Measurements from ENCODE around the gene HERC3.
A peak's percentile ranks its signal among the peaks of the same experiment; 100 is the strongest.

Gene HERC3

DNA sequence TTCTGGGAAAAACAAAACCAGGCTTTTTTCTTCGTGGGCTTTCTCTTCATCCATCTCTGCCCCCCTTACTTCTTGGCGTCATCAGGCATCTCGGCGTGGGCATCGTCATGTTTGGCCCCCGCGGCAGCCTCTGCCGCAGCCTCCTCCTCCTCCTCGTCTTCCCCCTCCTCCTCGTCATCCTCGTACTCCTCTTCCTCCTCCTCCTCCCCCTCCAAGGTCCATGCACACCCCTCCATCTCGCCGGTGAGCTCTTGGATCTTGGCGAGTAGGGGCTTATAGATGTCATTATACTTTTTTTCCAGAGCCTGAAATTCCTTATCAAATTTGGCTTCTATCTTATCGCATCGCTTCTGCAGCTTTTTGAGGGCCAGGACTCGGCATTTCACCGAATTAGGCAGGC is 104.9 kb downstream of the HERC3 start:
- TF ChIP-seq, protein P1, sequence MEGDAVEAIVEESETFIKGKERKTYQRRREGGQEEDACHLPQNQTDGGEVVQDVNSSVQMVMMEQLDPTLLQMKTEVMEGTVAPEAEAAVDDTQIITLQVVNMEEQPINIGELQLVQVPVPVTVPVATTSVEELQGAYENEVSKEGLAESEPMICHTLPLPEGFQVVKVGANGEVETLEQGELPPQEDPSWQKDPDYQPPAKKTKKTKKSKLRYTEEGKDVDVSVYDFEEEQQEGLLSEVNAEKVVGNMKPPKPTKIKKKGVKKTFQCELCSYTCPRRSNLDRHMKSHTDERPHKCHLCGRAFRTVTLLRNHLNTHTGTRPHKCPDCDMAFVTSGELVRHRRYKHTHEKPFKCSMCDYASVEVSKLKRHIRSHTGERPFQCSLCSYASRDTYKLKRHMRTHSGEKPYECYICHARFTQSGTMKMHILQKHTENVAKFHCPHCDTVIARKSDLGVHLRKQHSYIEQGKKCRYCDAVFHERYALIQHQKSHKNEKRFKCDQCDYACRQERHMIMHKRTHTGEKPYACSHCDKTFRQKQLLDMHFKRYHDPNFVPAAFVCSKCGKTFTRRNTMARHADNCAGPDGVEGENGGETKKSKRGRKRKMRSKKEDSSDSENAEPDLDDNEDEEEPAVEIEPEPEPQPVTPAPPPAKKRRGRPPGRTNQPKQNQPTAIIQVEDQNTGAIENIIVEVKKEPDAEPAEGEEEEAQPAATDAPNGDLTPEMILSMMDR (IDR thresholded peaks at IDR 0.05) = no peak

DNA sequence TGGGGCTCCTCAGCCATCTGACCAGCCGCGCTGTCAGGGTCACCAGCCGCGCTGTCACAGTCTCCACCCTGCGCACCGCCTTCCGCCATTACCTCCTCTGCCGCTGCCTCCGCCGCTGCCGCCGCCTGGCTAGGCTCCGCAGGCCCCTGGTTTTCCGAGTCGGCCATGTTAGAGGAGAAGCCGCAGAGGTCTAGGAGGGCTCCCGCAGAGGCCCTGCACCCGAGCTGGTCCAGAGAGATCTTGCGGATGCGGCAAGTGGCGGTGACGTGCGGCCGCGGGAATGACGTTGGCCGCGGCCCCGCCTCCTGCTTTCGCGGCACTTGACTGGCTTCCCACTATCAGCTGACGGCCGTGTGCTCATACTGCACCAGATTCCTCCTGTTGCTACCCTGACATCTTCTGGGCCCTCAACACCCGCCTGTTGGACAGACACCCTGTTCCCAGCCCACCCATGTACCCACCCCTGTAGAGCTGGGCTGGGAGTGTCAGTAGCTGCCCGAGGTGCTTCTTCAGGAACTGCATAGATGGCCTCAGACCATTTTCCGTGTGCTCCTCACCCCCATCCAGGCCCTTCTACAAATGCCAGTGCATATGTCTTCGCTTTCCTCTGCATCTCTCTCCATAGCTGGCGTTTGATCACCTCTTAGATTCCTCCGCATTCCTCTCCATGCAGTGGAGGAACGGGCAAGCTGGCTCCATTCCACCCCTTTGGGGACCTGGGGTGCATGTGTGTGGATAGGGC is 105.5 kb downstream of the HERC3 start, which contains the start of gene NAP1L5:
NAP1L5 (minus strand) TSS at position 242 of the 742 bp plus-strand sequence; CDS start at position 167, 75 bp downstream.
- TF ChIP-seq, protein P1 (IDR thresholded peaks at IDR 0.05) = no peak

DNA sequence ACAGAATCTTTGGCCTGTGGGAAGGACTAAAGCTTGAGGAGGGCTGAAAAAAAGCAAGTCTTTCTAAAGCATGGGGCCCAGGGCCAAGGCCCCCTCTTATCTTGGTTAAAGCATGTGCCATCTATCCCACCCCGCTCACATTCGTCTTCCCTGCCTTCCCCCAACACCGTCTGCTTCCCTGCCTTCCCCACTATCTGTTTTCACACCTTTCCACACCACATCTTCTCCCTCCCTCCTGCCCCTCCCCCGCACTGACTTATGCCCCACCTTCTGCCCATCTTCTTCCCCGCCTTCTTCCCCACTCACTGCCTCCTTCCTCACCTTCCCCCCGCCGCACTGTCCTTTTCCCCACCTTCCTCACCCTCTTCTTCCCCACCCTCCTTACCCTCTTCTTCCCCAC is 106.2 kb downstream of the HERC3 start:
- TF ChIP-seq, protein P1 (IDR thresholded peaks at IDR 0.05) = no peak

DNA sequence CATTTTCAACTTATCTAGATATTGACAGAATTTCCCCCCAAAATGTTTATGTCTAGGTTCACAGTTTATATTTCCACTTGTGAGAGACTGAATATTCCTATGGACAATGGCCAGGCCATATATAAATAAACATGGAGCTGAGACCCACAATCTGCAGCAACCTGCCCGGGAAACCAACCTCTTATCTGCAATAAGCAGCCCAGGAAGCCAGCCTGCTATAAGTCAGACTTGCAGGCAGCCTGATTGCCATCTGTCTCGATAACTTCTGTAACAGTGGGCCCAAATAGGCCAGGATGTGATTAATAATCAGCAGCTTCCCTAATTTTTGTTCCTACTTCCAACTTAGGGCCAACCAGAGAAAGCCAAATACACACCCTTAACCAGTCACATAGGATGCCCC is 110.5 kb downstream of the HERC3 start:
- TF ChIP-seq, protein P1 (IDR thresholded peaks at IDR 0.05) = no peak

DNA sequence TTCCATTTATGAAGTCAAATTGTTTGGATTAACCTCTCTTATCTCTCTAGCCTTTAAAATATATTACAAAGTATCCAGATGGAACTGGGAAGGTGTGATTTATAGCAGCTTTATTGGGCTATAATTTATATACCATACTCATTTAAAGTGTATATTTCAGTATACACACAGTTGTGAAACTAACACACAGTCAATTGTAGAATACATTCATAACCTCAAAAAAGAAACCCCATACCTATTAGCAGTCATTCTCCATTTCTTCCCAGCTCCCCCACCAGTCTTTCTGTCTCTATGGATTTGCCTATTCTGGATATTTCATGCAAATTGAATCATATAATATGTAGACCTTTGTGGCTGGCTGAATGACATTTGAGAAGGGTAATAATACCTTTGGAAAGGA is 112.9 kb downstream of the HERC3 start:
- TF ChIP-seq, protein P1 (IDR thresholded peaks at IDR 0.05) = no peak

DNA sequence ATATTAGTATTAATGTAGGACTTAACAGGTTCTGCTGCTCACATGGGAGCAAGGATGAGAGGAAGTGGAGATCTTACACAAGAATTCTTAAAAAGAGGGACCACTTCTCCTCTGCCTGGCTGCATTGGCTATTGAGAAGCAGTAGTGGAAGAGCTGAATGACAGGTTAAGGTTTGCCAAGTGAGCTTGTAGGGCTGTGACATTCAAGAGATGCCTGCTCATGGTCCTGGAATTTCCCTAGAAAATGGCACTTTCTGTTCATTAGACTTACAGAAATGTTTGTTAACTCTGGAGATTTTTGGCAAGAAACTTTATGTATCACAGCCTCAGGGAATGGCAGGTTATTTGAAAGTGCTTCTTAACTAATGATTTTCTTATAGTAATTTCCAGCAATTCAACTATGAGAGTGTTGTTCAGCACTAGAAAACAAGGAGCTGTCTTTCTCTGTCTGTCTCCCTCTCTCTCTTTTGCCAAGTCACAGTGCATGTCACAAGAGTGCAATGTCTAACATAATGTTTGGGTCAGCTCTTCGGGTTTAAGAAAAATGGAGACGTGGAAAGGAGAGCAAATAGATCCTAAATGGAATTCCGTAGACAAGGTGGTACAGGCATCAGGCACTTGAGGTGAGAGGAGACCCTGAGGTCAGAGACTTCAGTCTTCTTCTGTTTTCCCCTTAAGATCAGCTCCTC is 113.7 kb downstream of the HERC3 start:
- TF ChIP-seq, protein P1 (IDR thresholded peaks at IDR 0.05) = no peak

DNA sequence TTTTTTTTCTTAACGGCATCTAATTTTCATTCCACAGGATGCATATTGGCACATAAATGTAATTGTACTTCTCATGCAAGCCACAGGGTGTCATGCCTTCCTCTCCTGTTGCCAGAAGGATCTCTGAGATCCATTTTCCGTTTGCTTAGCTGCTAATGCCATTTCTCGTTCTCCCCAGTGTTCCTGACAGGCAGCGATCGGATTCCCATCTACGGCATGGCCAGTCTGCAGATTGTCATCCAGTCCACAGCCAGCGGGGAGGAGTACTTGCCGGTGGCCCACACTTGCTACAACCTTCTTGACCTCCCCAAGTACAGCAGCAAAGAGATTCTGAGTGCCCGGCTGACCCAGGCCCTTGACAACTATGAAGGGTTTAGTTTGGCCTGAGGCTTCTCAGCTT is 114.3 kb downstream of the HERC3 start:
- TF ChIP-seq, protein P1 (IDR thresholded peaks at IDR 0.05) = peak; percentile 71

All from LNCAP (cell line).